Measurements from ENCODE around the gene PNPLA7.

GRCh38 chr9:137421838-137422603 is 128.2 kb downstream of the PNPLA7 start:
- TF ChIP-seq, protein P1, sequence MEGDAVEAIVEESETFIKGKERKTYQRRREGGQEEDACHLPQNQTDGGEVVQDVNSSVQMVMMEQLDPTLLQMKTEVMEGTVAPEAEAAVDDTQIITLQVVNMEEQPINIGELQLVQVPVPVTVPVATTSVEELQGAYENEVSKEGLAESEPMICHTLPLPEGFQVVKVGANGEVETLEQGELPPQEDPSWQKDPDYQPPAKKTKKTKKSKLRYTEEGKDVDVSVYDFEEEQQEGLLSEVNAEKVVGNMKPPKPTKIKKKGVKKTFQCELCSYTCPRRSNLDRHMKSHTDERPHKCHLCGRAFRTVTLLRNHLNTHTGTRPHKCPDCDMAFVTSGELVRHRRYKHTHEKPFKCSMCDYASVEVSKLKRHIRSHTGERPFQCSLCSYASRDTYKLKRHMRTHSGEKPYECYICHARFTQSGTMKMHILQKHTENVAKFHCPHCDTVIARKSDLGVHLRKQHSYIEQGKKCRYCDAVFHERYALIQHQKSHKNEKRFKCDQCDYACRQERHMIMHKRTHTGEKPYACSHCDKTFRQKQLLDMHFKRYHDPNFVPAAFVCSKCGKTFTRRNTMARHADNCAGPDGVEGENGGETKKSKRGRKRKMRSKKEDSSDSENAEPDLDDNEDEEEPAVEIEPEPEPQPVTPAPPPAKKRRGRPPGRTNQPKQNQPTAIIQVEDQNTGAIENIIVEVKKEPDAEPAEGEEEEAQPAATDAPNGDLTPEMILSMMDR (IDR thresholded peaks at IDR 0.05), result no peak
- TF ChIP-seq POLR2AphosphoS5 (IDR thresholded peaks at IDR 0.05; ENCODE audit: low read depth, low read length), result no peak
- no peak for TF ChIP-seq REST (IDR thresholded peaks at IDR 0.05; ENCODE audit: insufficient read depth in 1 of 2, low read depth in 2 of 2, low read length in 1 of 2)
- TF ChIP-seq SIN3A (IDR thresholded peaks at IDR 0.05; ENCODE audit: borderline replicate concordance, insufficient read depth, low read depth, low read length), result no peak

Data from Panc1 (cell line).